Mesothelial cell of epicardium (in vitro differentiated cells): ENCODE data around the gene TACC3. TPM values are rescaled to one million over a fixed set of nuclear protein-coding genes. Genes with fewer than 3 reads are reported as not detected.
A peak's percentile ranks its signal among the peaks of the same experiment; 100 is the strongest.

ENCODE experiments used
- DNase-seq, 2 experiments: peaks; one replicate each; pipeline ENCODE4 v3.0.0; 2021; ENCODE audit warnings: low spot score in 2 of 2; ENCODE audit not compliant: unreplicated experiment in 2 of 2
- H3K27ac Mint-ChIP-seq: 2 replicates; pipeline ENCODE4 v1.8.0; 2021; ENCODE audit warnings: mixed read lengths
- H3K27me3 Mint-ChIP-seq: 2 replicates; pipeline ENCODE4 v1.8.0; 2021; ENCODE audit warnings: low read depth, mixed read lengths
- H3K36me3 Mint-ChIP-seq: 2 replicates; pipeline ENCODE4 v1.8.0; 2021; ENCODE audit warnings: mixed read lengths
- H3K4me1 Mint-ChIP-seq: 2 replicates; pipeline ENCODE4 v1.8.0; 2021; ENCODE audit warnings: mixed read lengths
- H3K4me3 Mint-ChIP-seq: 2 replicates; pipeline ENCODE4 v1.8.0; 2021; ENCODE audit warnings: mild to moderate bottlenecking, moderate library complexity, mixed read lengths
- H3K9me3 Mint-ChIP-seq: 2 replicates; pipeline ENCODE4 v1.8.0; 2021; ENCODE audit warnings: mixed read lengths
- total RNA-seq: library from RNA; stranded (reverse); gene quantifications from 3 replicates; pipeline ENCODE4 v1.2.1, GENCODE V29; 2021
- TF ChIP-seq, protein P1 (sequence below): fragments of 200-600 bp; sonication (generic); IDR thresholded peaks from one replicate; pipeline ENCODE4 v1.5.0; 2021; ENCODE audit warnings: antibody characterized with exemption; ENCODE audit not compliant: unreplicated experiment

TACC3 gene
- total RNA-seq, 1 donor from 2014 or later, result 45.3 TPM

DNA sequence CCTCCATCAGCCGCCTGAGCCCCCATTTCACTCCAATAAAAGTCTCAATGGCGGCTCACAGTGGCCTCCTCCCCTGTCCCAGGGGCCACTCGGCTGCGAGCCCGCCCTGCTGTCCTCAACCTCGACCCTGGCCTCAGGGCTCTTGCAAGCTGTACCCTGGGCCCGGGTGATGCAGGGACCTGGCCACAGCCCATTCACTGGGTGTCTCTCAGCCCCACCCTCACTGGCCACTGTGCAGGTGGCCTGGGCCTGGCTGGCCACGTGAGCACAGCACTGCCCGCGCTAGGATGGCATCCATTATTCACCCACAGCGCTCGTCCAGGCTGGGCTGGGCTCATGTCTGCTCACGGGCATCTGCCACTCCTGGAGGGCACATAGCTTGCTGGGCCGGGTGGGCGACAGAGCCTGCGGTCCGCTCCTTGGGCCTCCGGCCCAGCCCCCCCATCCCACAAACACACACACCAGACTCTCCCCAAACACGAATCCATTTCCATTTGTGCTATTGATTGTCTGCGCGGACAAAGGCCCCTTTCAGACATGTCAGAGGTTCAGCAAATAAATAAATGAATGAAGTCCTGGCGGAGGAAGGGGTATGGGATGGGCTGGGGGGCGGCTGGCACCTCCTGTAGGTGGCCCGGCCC lies 55.3 kb downstream of the TACC3 start:
- TF ChIP-seq, protein P1, sequence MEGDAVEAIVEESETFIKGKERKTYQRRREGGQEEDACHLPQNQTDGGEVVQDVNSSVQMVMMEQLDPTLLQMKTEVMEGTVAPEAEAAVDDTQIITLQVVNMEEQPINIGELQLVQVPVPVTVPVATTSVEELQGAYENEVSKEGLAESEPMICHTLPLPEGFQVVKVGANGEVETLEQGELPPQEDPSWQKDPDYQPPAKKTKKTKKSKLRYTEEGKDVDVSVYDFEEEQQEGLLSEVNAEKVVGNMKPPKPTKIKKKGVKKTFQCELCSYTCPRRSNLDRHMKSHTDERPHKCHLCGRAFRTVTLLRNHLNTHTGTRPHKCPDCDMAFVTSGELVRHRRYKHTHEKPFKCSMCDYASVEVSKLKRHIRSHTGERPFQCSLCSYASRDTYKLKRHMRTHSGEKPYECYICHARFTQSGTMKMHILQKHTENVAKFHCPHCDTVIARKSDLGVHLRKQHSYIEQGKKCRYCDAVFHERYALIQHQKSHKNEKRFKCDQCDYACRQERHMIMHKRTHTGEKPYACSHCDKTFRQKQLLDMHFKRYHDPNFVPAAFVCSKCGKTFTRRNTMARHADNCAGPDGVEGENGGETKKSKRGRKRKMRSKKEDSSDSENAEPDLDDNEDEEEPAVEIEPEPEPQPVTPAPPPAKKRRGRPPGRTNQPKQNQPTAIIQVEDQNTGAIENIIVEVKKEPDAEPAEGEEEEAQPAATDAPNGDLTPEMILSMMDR, result no peak
- no peak overlapping the region for H3K4me3 Mint-ChIP-seq
- no peaks in the 10 kb centered on the region for H3K9me3 Mint-ChIP-seq
- no peaks in the 10 kb centered on the region for H3K36me3 Mint-ChIP-seq
- no peak for DNase-seq
- H3K27ac Mint-ChIP-seq, result no peak overlapping the region
- peaks cover 28% of the 10 kb centered on the region for H3K4me1 Mint-ChIP-seq
- H3K27me3 Mint-ChIP-seq, result no peaks in the 10 kb centered on the region

DNA sequence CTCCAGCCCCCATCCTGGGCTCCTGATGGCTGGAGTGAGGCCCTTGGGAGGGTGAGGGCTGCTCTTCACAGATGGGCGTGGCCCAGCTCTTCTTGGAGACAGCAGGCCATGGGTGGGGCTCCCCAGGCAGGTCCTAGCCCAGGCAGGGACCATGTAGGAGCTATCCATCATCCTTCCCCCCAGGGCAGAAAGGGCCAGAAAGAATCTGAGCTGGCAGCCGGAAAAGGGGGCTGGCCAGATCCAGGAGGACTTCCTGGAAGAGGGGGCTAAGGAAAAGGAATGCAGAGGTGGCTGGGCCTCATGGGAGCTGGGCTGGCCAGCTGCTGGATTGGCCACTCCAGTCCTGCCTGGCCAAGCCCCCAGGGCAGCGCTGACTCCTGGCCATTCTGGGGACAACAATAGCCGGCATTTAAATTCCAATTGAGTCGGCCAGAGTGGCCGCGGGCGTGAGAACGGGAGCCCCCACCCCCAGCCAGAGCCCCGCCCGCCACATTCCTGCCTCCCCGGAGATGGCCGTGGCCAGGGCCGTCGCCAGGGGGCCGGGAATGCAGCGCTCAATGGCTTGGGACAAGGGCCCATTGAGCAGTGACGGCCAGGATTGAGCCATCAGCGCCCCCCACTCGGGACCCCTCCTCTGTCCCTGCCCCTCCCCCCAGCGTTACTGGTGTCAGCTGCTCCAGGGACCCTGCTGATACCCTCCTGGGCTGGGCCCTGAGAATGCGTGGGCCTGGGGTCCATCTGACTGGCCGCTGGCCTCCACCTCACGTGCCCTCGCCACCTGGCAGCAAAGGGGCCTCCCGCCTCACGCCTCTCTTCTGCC lies 56.7 kb downstream of the TACC3 start:
- Mint-ChIP-seq H3K27me3 (no peaks in the 10 kb centered on the region), H3K36me3 (no peaks in the 10 kb centered on the region), H3K4me1 (peaks cover 21% of the 10 kb centered on the region), H3K27ac (no peak overlapping the region), H3K9me3 (no peaks in the 10 kb centered on the region), H3K4me3 (no peak overlapping the region)
- no peak for DNase-seq
- TF ChIP-seq, protein P1, result no peak

DNA sequence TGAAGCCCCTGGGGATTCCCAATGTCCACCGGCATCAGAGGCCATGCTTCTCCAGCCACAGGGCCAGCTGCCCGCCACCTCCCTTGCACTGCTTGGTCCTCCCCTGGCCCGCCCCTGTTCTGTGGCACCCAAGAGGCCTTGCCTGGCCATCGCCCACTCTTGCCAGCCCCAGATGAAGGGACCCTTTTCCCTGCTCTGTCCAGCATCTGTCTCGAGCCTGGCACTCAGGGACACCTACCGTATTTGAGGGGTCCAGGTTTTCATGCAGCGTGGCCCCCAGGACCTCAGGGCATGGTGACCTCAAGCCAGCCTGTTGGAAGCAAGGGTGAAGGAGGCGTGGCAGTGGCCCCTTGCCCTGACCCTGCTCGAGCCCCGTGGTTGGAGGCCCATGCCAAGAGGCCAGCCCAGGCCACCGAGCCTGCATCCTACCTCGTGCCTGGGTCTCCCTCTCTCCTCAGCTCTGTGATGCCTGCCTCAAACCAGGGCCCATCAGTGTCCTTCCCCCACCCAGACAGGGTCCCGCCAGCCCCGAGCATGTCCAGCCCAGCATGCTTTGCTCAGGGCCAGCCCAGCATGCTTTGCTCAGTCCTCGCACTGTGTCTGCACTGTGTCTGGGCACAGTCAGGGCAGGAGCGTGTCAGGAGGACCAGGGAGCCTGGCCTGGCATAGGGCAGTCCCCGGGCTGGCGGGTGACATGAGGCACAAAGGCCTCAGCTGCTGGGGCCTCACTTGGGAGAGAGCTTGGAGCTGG lies 57.5 kb downstream of the TACC3 start:
- Mint-ChIP-seq H3K9me3 (no peaks in the 10 kb centered on the region), H3K36me3 (no peaks in the 10 kb centered on the region), H3K27me3 (no peaks in the 10 kb centered on the region), H3K27ac (peak overlapping the region; percentile 50), H3K4me1 (peaks cover 18% of the 10 kb centered on the region), H3K4me3 (no peak overlapping the region)
- TF ChIP-seq, protein P1, result no peak
- no peak for DNase-seq

DNA sequence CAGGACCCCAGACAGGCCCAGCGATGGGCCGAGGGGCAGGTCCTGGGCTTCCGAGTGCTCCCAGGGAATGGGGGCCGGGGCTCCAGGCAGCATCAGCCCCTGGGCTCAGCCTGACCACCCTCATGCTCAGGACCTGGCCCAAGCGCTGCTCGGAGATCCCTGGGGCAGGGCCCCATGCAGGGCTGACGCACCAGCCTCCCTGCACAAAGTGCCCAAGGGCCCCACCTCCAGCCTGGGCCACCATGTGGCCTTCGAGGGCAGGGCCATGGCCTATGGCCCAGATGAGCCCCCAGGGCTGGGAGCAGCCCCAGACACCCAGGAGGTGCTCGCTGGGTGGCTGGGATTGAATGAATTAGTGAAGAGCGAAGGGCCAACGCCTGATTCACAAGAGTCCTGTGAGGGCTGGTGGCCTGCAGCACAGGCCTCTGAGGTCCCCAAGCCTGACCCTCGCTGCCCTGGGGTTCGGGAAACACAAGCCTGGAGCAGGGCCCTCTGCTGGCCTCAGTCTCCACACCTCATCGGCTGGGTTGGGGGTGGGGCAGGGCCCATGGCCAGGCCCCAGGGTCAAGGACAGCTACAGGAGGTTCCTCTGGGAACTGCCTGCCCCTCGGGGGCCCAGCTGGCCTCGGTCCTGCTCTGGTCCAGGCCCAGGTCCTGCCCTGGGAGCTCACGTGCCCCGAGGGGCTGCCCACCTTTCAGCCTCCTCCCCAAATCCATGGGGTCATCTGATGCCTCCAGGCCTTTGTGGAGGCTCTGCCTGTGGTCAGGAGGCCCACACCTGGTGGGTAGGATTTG lies 58.5 kb downstream of the TACC3 start:
- Mint-ChIP-seq H3K9me3 (no peaks in the 10 kb centered on the region), H3K4me1 (peaks cover 15% of the 10 kb centered on the region), H3K4me3 (no peak overlapping the region), H3K36me3 (no peaks in the 10 kb centered on the region), H3K27ac (no peak overlapping the region), H3K27me3 (no peaks in the 10 kb centered on the region)
- TF ChIP-seq, protein P1, result no peak
- DNase-seq, result no peak

DNA sequence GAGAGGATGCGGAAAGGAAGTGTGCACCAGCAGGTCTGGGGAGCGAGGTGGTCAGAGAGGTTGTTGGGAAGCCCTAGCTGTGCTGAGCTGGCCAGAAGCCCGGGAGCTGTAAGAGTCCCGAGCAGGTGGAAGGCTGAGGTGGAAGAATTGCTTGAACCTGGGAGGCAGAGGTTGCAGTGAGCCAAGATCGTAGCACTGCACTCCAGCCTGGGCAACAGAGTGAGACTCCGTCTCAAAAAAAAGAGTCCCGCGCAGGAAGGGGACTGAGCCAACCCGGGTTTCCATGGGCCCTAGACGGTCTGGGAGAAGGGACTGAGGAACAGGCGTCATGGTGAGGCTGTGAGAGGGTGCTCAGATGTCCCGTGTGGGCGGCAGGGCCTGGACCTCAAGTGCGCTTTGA lies 59.1 kb downstream of the TACC3 start:
- H3K27ac Mint-ChIP-seq, result no peak overlapping the region
- H3K9me3 Mint-ChIP-seq, result no peaks in the 10 kb centered on the region
- no peaks in the 10 kb centered on the region for H3K27me3 Mint-ChIP-seq
- no peaks in the 10 kb centered on the region for H3K36me3 Mint-ChIP-seq
- H3K4me3 Mint-ChIP-seq, result no peak overlapping the region
- DNase-seq, result no peak
- H3K4me1 Mint-ChIP-seq, result peaks cover 15% of the 10 kb centered on the region
- TF ChIP-seq, protein P1, result no peak
